Esophagus muscularis mucosa (tissue), 3 donors: ENCODE results near the gene SYT4.

ENCODE experiments used
- POLR2A ChIP-seq: fragments of 450-650 bp; IDR thresholded peaks from one replicate; pipeline ENCODE4 v1.6.1; 2017; ENCODE audit warnings: antibody characterized with exemption, moderate library complexity, mild to moderate bottlenecking, low read depth
- TF ChIP-seq, protein P1 (sequence below), 3 experiments: fragments of 200-600 bp in 2 of 3; fragments of 450-650 bp in 1 of 3; sonication (generic) in 2 of 3; IDR thresholded peaks; one replicate each; pipeline ENCODE4 v1.5.1; 2017 to 2019; ENCODE audit warnings: antibody characterized with exemption in 3 of 3, mild to moderate bottlenecking in 2 of 3, moderate library complexity in 1 of 3

DNA sequence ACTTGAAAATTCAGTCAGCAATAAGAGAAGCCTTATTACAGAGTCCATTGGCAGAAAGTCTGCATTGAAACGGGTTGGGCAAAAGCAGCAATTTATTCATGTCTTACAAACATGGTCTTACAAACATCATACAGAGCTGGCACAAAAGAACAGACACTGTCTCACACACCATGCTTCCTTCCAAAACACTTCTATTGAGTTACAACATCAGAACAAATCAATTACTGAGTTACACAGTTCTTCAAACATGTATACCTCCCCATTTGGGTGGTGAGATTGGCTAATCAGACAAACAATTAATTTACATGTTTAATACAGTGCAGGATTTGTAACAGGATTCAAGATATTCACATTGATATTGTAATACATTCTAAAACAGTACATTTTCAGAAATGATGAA is 9.5 kb downstream of the SYT4 start:
- TF ChIP-seq POLR2A, result no peak
- TF ChIP-seq, protein P1, sequence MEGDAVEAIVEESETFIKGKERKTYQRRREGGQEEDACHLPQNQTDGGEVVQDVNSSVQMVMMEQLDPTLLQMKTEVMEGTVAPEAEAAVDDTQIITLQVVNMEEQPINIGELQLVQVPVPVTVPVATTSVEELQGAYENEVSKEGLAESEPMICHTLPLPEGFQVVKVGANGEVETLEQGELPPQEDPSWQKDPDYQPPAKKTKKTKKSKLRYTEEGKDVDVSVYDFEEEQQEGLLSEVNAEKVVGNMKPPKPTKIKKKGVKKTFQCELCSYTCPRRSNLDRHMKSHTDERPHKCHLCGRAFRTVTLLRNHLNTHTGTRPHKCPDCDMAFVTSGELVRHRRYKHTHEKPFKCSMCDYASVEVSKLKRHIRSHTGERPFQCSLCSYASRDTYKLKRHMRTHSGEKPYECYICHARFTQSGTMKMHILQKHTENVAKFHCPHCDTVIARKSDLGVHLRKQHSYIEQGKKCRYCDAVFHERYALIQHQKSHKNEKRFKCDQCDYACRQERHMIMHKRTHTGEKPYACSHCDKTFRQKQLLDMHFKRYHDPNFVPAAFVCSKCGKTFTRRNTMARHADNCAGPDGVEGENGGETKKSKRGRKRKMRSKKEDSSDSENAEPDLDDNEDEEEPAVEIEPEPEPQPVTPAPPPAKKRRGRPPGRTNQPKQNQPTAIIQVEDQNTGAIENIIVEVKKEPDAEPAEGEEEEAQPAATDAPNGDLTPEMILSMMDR (IDR thresholded peaks at IDR 0.05), result no peak
